Glomerular visceral epithelial cell (primary cell): ENCODE data around the gene KCNQ1.

Experiments used
- DNase-seq: peaks from one replicate; pipeline ENCODE4 v3.0.0-alpha.2; 2016; ENCODE audit errors: extremely low spot score

Gene KCNQ1

DNA sequence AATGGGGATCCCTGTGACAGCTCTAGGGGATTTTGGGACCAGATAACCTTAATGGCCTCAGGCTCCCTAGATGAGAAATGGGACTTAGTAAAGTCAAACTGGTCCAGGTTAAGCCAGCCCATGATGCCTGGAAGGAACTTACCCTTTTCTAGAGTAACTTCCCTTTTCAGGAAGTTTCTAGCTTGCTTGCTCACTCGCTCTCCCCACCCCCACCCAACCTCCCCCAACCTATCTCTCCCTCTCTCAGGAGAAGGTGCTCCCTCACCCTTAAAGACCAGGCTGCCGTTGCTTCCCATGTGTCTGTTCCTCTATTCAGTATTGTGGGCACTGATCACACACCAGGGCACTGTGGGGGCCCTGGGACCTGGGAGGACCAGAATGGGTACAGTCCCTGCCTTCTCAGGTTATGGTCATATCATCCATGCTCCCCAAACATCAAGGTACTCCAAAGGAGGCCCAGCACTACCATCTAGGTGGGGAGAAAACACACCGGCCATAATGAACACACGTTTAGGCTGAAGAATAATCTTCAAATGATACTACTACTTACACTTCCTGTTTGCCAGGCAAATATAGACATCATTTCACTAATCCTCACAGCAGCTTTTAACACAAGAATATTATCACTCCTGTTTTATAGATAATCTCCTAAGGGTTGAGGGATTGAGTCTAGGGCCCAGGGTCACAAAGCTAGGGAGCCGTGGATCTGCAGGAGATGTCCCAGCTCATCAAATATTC lies 236.8 kb downstream of the KCNQ1 start:
- DNase-seq: no peak

DNA sequence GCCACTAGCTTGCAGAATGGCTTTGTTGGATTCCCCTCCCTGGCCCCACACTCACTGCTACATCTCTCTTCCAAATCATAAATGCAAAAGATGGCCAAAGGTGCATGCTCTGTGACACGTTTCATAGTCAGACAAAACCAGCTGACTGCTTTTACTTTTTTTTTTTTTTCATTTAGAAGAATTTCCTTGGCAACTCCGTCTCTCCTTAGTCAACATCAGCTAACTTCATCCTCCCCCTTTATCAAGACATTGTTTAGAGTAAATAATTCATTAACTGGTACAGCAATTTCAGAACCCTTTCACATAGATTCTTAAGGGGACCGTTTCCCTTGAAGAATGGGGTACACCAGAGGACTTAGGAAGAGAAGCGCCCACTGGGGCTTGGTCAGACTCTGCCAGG lies 239.0 kb downstream of the KCNQ1 start:
- DNase-seq: no peak

DNA sequence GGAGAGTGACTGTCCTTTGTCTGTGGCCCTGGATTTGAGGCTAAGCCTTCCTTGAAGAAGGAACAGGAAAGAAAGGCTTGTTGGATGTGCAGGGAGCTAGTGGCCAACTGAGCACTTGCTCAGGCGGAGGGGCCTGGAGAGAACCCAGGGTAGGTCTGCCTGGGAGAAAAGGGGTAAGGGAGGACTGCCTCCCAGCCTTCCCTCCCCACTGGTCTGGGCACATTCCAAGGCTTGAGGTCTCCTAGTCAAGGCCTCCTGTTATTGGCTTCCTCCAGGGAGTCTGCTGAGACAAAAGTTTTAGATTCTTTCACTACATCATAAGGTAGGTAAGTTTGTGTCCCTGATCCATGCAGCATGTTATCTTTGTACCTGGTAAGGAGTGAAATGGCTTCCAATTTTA lies 239.8 kb downstream of the KCNQ1 start:
- no peak for DNase-seq

- DNase-seq: no peak
These were observed 240.2 kb downstream of the KCNQ1 start for GRCh38 chr11:2685051-2685450.

DNA sequence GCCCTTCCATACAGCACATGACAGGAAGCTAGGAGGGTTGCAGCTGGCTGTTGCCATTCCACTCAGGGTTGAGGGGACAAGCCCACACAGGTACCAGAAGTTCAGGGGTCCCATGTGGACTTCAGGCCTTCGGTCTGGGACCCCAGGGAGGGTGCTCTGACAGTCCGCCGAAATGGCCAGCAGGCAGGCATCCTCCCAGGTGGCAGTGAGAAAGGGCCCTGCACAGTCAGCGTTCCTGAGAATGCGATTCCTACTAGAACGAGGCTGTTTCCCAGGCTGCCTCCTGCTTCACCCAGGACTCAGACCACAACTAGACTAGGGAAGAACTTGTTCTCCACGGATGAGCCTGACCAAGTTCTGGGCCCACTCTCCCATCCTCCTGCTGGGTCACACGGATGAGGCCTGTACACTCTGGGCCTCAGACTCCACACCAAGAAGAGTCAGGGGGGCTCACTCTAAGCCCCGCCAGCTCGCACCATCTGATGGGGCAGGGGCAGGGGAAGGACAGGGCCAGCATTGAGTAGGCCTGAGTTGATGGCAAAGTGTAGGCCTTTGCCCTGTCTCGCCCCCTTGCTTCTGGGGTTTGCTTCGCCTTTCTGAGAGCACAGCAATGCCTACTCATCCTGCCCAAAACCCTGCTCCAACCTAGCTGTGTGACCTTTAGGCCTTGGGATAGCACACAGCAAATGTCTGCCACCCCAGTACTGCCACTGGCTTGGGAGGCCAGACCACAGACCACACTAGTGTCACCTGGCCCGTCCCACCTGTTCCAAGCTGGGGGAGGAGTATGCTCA lies 241.0 kb downstream of the KCNQ1 start:
- DNase-seq: no peak

DNA sequence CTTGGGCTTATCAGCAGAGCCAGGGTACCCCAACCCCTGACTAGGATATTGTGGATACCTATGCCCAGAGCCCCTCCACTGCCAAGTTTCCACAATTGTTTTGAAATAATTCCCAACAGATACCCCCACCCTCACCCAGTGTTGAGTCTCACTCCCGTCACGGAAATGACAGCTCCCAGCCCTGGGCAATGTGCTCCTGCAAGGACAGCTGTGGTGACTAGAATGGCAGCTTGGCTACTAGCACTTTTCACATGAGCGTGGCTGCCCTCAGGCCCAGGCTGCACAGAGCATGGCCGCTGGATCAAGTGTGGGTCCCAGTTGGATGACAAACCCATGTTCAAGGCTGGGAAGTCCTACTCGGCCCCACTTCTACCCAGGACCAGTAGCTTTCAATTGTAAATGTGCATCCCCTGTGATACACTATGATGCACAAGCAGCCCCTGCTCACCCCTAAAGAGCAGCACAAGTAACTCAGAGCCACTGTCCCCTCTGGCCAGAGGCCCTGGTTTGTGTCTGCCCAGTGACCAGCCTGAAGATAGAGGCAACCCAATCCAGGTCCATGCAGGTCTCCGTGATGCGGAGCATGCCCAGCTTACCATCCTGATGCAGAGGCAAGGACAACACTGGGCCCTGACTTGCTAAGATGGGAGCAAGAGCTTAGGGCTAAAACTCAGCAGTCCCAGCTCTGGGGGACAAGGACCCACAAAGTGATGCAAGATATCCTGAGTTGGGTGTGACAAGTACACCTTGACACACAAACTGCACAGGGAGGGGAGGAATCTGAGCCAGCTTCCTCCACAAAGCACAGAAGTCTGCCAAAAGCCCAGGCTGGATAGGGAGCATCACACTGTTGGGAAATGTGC lies 241.8 kb downstream of the KCNQ1 start:
- DNase-seq: no peak

GRCh38 chr11:2687223-2687530 lies 242.4 kb downstream of the KCNQ1 start:
- DNase-seq: no peak

- DNase-seq: no peak
These were observed 243.0 kb downstream of the KCNQ1 start for GRCh38 chr11:2687782-2688191.

DNA sequence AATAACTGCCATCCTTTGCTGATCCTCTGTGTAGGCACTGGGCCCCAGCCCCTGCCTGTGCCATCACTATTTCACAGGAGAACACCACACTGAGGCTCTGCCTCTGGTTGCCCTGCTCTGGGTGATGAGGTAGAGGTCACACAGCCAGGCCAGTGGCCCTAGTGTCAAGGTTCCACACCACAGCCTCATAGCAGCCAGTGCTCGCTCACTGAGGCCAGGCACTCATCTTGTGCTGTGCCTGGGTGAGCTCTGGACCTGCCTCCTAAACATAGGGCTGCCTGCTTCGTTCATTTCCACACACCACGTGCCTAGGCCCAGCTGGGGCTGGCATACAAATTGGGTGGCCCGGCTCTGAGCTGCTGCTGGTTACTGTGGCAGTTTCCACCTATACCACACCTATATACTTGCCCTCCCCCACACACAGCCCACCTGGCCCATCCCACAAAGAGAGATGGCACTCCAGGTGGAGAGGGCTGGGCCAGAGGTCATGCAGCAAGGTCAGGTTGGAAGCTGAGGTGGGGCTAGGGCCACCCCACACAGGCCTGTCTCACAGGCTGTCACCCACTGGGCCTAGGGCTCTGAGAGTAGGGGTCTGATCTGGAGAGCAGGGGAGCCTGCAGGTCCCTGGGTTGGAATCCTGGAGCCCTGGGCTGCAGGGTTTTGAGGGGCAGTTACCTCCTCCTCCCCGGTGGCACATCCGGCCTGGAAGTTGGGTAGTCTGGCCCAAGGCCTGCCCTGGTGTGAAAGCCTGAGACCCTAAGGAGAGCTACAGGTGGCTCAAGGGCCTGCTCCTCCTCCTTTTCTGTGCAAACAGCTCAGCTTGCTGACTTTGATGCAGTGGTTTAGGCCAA lies 243.8 kb downstream of the KCNQ1 start:
- no peak for DNase-seq

DNA sequence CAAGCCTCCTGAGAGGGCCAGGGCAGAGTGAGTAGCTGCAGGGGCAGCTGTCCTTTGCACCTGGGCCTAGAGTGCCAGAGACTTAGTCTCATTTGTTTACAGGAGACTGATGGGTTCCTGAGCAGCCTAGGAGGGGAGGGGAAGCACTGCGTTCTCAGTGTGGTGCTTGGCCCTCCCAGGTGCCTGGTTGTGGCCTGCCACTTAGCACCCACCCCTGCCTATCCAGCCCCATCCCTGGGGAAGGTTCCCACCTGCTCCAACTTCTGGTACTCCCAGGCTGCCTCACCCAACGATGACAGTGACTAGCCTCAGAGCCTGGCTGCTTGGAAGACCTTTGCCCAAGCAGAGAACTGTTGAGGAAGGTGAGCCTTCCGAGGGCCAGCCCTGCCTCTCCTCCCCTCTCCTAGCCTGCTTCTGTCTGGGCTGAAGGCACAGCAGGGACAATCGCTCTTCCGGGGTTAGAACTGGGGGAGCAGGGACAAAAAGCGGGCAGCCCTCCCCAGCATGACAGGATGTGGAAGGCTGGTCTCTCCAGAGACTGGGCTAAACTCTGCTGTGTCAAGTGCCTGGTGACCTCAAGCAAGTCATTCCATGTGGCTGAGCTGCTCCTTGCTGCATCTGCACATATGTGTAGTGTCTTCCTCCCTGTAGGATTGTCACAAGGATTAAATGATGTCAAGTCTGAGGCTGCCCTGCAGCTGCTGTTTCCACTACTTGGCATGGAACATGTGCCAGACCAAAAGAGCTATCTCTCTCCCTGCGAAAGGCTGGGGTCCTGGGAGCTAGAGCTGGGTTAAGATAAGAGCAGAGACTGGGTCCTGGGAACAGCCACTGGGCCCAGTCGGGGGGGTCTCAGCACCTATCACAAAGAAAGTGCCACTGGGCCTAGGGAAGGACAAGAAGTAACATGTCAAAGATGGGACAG lies 245.1 kb downstream of the KCNQ1 start:
- DNase-seq: no peak

GRCh38 chr11:2690596-2691354 lies 246.0 kb downstream of the KCNQ1 start:
- DNase-seq: no peak

GRCh38 chr11:2691355-2691761 lies 246.6 kb downstream of the KCNQ1 start:
- DNase-seq: no peak

- DNase-seq: peak; percentile 28
These were observed 247.4 kb downstream of the KCNQ1 start for GRCh38 chr11:2691991-2692875.

DNA sequence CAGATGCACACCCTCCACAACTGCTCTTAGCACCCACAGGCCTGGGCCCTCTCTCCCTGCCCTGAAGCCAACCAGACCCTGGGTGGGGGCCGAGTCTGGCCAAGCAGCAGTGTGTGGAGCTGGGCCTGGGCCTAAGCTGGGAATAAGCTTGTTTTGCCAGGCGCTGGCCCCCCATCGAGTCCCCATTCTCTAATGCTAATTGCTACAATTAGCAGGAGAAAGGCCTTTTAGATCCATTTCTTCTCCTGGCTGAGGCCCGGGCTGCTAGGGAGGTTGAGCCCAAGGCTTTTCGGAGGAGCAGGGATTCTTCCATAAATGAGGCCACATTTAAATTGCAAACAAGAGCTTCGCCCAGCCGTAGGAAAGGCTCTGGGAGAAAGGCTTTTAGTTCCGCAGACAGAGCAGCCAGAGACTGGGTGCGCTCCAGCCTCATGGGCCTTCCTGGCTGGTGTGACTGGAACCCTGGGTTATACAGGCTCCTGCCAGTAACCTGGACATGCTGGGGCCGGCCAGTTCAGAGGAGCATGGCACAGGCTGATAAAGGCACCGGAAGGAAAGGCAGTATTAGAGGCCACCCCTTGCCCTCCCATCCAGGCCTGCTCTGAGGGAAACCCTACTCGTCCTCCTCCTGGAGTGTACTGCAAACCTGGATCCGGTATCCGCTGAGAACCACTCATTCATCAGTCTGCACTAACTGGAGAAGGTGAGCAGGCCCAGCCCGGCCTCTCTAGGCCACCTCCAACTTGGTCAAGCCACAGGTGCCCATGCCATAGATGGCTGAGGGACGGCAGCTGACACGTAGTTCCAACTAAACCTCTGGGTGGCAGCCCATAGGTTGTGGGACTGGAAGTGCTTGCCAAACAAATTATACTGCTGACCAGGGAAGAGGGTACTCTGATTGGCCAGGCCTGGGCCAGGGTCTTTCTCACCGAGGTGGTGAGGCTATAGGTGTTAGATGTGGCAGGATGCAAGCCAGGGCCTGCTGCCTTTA lies 248.8 kb downstream of the KCNQ1 start:
- no peak for DNase-seq

DNA sequence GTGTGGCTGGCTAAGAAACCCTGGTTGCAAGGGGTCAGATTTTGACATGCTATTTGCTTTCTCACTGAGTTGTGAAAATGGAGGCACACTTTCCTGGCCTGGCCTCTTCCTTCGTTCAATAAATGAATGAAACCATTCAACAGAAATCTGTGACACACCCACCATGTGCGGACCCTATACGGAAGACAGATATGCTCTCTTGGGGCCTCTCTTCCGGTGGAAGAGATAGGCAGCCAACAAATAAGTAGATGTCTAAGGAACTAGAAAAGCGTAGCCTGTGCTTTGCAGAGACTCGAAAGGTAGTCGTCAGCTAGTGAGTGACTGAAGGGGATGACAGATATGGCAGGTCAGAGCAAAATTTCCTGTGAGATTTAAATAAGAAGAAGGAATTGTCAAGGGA lies 249.7 kb downstream of the KCNQ1 start:
- no peak for DNase-seq

- DNase-seq: no peak
These were observed 250.5 kb downstream of the KCNQ1 start for GRCh38 chr11:2694995-2695939.
